GM19395 (cell line): ENCODE measurements around the gene TCP11X2.
"Not testable (repeated sequence)": the region's sequence is repeated elsewhere in the genome, so short reads cannot be mapped to it uniquely, and the experiment has no call there.

ENCODE experiments used
- ATAC-seq: cut with Tn5 transposase; IDR thresholded peaks from one replicate; pipeline ENCODE4 v1.9.1; 2021; ENCODE audit warnings: mild to moderate bottlenecking, moderate library complexity; ENCODE audit not compliant: unreplicated experiment

TCP11X2 gene

DNA sequence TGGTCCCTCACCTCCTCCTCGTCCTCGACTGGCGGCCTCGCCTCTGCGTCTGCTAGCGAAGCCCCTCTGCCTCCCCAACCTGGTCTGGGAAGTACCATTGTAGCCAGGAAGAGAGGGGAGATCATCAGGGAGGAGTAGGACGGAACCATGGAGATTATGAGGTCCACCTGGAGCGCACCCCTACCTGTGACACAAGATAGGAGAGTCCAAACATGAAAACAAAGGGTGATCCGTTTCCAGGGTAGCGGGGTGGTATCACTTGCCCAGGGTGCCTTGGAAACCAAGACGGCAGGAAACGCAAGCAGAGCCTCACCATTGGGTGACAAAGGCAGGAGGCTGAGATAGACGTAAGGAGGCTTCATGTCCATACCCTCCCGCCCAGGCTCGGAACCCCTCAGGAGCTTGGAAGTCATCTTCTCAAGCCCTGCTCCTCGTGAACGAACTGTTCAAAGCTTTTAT lies at the start of gene TCP11X2:
TSS of gene TCP11X2 (minus strand) at position 51 of the 459 bp plus-strand sequence.
- not testable (repeated sequence) for ATAC-seq

DNA sequence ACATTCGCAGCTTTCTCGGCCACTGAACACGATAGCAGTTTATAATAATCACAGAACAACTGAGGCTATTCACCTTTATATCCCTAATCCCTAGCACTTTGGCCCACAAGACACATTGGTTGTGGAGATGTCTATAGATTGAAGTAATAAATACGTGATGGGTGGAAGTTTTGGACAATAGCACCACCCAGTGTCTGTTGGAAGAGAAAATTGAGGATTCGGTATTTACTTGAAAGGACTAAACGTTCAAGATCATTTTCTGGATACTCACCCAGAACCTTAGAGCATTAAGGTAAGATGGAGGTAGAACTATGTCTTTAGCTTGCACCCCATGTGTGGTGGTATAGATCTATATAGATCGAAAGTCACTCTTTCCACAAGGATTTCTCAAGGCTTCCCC lies 45.7 kb upstream of the TCP11X2 start:
- ATAC-seq = no peak

DNA sequence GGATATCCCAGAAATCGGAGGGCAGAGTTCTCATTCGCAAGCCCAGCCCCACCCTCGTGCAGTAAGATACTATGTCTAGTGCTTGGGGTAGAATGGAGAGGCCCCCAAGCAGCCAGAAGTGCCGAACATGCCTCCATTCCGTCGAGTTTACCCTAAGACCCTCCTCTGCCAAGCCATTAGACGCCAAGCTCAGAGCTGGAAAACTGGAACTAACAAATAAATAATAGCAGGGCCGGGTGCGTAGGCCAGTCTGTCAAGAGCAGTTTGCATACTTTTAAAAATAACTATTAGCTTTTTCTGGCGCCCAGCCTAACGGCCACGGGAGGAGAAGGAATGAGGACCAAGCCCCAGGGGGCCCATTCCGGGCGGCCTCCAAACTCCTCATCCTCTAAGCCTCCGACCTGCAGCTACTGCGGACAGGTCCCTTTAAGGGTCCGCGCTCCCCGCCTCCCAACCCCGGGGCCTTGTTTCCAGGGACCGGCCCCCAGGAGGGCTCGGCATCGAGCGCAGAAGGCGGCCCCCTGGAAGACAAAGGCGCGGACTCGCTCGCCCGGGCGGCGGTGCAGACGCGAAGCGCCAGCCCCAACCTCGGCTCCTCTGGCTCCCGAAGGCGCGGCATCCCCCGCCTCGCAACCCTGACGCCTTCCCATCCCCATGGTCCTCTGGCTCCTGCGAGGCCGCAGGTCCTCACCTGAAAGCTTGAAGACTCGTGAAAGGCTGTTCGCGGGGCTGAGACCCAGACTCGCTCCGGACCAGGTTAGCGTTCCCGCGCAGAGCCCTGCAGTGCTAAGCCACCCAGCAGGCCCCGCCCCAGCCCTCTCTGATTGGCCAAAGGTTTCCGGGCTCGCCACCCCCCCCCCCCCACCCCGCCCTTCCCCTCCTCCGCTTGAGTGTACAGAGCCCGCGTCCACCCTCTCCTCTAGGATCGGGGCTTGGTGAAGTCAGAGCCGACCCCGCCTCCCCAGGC lies 44.6 kb upstream of the TCP11X2 start, which contains the start of gene TMSB15A:
TSS of gene TMSB15A (minus strand) at position 765 of the 967 bp plus-strand sequence.
- peak; percentile 96 for ATAC-seq

DNA sequence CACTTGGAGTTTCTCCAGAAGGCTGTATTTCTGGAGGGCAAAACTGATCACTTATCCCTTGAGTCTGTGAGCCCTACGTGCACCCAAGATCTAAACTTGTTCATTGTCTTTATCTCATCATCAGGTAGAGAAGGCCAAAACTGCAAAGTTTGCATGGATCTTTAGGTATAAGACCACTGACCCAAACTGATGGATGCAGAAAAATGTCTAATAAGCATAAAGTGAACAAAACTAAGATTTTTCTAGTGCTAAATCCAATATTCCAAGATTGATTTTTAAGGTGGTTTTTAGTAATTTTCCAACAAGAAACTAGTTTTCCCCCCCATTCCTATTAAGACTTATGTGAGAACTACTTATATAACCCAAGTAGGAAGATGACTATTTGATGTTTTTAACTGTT lies 42.9 kb upstream of the TCP11X2 start:
- no peak for ATAC-seq

DNA sequence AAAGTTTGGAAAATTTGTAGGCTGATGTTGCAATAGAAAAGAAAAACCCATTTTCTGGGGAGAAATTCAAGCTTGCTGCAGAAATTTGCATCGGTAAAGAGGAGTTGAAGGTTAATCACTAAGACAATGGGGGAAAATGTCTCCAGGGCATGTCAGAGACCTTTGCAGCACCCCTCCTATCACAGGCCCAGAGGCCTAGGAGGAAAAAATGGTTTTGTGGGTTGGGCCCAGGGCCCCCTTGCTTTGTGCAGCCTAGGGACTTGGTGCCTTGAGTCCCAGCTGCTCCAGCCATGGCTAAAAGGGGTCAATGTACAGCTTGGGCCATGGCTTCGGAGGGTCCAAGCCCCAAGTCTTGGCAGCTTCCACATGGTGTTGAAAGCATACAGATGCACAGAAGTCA lies 27.1 kb upstream of the TCP11X2 start:
- ATAC-seq = no peak

DNA sequence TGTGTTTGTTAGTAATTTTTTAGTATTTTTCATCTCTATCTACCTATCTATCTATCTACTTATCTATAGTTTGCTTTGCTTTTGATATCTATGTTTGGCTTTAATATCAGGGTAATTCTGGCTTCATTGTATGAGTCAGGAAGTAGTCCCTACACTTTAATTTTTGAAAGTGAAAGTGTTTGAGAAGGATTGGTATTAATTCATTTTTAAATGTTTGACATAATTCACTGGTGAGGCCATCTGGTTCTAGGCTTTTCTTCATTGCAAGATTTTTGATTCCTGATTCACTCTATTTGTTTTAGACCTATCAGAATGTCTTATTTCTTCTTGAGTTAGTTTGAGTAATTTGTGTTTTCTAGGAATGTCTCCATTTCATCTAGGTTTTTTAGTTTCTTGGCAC lies 20.2 kb upstream of the TCP11X2 start:
- ATAC-seq = no peak

DNA sequence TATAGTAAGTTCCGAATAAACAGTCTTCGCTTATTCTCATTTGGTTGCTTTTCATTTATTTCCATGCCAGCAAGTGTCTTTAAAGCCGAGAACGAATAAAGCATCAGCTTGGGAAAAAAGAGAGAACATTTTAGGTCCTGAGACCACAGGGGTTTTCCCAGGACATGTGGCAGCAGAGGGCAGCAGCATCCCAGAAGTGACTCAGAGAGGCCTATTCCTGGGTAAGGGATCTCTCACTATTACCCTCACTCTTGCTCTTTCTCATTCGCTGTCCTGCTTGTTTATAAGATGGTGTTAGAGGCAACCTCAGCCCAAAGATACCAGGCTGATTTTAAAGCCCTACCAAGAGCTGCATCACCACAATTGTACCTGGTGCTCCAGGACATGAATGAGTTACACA lies 7.2 kb upstream of the TCP11X2 start:
- ATAC-seq = not testable (repeated sequence)

DNA sequence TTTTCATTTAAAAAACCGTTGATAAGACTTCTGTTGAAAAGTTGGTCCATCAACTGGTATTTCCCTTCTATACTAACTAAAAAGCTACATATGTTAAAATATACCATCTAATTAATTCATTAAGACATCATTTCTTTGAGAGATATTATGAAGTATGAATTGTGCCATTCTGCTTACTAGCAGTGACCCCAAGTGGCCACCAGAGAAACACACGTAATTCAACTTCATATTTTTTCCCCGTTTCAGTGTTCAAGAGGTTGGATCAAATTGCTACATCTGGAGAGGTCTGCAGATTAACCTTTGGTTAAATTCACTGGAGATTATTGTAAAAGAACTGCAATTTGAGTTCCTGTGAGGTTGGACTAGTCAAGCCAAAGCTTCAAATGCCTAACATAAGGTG lies 1.4 kb downstream of the TCP11X2 start:
- not testable (repeated sequence) for ATAC-seq

DNA sequence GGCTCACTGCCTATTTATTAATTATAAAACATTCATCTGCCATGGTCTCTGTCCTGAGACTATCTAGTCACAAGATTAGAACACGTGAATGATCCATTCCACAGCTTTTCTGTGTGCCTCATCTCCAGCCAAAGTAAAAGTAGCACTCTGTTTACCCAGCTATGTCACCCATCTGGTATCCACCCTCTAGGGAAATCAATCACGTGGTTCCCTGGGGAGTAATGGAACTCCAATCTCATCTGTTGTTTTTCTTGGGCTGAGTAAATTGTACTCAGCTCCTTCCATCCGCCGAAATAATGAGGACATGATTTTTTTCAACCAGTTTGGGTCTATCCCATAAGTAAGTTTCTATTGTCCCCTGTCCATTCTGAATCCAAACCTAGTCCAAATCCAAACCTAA lies 13.0 kb downstream of the TCP11X2 start:
- ATAC-seq = not testable (repeated sequence)

DNA sequence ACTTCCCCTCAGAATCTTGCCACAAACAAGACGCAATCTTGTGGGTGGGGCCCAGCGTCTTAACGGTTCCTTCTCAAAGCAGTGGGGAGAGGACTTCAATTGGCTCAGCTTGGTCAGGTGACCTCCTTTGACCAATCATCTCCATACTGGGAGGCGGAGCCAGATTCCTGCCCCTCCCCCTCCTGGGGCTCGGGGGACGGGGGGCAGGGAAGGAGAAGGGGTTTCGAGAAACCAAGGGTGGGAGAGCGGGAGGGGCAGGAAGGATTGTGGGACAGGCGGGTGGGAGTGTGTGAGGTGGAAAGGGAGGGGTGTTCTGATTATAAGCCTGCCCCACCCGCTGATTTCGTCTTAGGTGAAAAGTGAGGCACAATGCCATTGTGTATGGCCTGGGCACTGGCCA lies 31.7 kb downstream of the TCP11X2 start, which contains the start of gene NXF2B:
TSS of gene NXF2B (minus strand) at position 101 of the 400 bp plus-strand sequence. CDS start 59,972 bp downstream, outside the sequence.
- not testable (repeated sequence) for ATAC-seq

DNA sequence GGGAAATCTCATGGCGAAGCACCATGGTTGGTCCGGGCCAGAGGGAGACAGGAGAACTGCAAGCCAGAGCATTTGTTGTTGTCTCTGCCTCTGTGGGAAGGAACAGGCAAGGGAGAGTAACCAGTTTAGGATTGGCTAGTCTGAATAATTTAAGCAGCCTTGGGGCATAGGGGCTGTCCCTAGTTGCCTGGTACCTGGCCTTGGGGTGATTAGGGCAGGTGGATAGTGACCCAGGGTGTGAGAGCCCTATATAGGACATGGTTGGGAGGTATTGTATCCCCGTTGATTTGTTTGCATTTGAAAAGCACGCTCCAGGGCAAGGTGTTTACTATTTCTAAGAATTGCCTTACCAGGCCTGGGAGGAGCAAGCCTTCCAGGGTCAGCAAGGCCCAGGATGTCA lies 57.1 kb downstream of the TCP11X2 start:
- ATAC-seq = not testable (repeated sequence)
